IMR-90 (cell line): ENCODE measurements around the gene LGALS4. TPM values are rescaled to one million over a fixed set of nuclear protein-coding genes. Genes with fewer than 3 reads are reported as not detected.

Experiments used
- ATAC-seq: fragments of 200-7000 bp; cut with Tn5 transposase; 2 replicates; pipeline ENCODE4 v1.9.1; 2020; ENCODE audit warnings: low read depth, mild to moderate bottlenecking, moderate library complexity
- BruUV-seq: library from RNA; stranded (reverse); fragments of 400-500 nt; replicated peaks from 2 replicates; lab custom pipeline; 2021; lab: Mats Ljungman, UMichigan
- CTCF ChIA-PET: fragments of 300-600 bp; formaldehyde crosslinking; extraction: SDS; loops from one replicate; lab custom pipeline; 2021; ENCODE audit warnings: antibody characterized with exemption; lab: Yijun Ruan, JAX
- POLR2A ChIA-PET: fragments of 300-600 bp; sonication (Branson Sonifier 250); formaldehyde crosslinking; loops from one replicate; lab custom pipeline; 2022; ENCODE audit warnings: antibody characterized with exemption; ENCODE audit not compliant: unreplicated experiment; lab: Charles Lee
- DNase-seq: peaks from one replicate; pipeline ENCODE4 v3.0.0; 2013
- H2AFZ ChIP-seq: replicated peaks from 2 replicates; pipeline ENCODE3; 2013; ENCODE audit warnings: low read length, mild to moderate bottlenecking; ENCODE audit not compliant: poor library complexity
- H2AK5ac ChIP-seq: 2 replicates; pipeline ENCODE4 v1.6.1; 2013; ENCODE audit warnings: low read depth, low read length, inconsistent platforms
- H2AK9ac ChIP-seq: replicated peaks from 2 replicates; pipeline ENCODE3; 2013; ENCODE audit warnings: mild to moderate bottlenecking, low read depth, low read length, moderate library complexity; ENCODE audit not compliant: poor library complexity
- H2BK120ac ChIP-seq: 2 replicates; pipeline ENCODE4 v1.6.1; 2013; ENCODE audit warnings: low read depth, low read length, inconsistent platforms
- H2BK15ac ChIP-seq: 3 replicates; pipeline ENCODE4 v1.6.1; 2013; ENCODE audit warnings: low read depth, low read length, inconsistent platforms
- H2BK20ac ChIP-seq: 2 replicates; pipeline ENCODE4 v1.6.1; 2013; ENCODE audit warnings: low read depth, mild to moderate bottlenecking, inconsistent platforms, low read length, moderate library complexity
- H2BK5ac ChIP-seq: 2 replicates; pipeline ENCODE4 v1.6.1; 2013; ENCODE audit warnings: mild to moderate bottlenecking, low read depth, low read length, inconsistent platforms; ENCODE audit not compliant: poor library complexity, severe bottlenecking
- H3K14ac ChIP-seq: replicated peaks from 2 replicates; pipeline ENCODE4 v1.6.1; 2013; ENCODE audit warnings: low read depth, low read length, inconsistent platforms
- H3K18ac ChIP-seq: 2 replicates; pipeline ENCODE4 v1.6.1; 2013; ENCODE audit warnings: low read depth, low read length, control low read depth
- H3K23ac ChIP-seq: 2 replicates; pipeline ENCODE4 v1.6.1; 2013; ENCODE audit warnings: low read depth, low read length, inconsistent platforms
- H3K27ac ChIP-seq: 2 replicates; pipeline ENCODE4 v1.5.1; 2013; ENCODE audit warnings: mild to moderate bottlenecking, control low read depth, low read length; ENCODE audit not compliant: insufficient read depth
- H3K27me3 ChIP-seq: 2 replicates; pipeline ENCODE4 v1.6.1; 2013; ENCODE audit warnings: low read length; ENCODE audit not compliant: control insufficient read depth, insufficient read depth
- H3K36me3 ChIP-seq: 2 replicates; pipeline ENCODE4 v1.6.1; 2013; ENCODE audit warnings: low read length, mixed read lengths; ENCODE audit not compliant: control insufficient read depth, insufficient read depth
- H3K4ac ChIP-seq: 2 replicates; pipeline ENCODE4 v1.6.1; 2013; ENCODE audit warnings: low read depth, low read length, inconsistent platforms
- H3K4me1 ChIP-seq: 2 replicates; pipeline ENCODE4 v1.6.1; 2013; ENCODE audit warnings: low read length, mixed read lengths; ENCODE audit not compliant: control insufficient read depth, insufficient read depth
- H3K4me2 ChIP-seq: 2 replicates; pipeline ENCODE4 v1.6.1; 2013; ENCODE audit warnings: low read depth, mild to moderate bottlenecking, control low read depth, low read length, moderate library complexity
- H3K4me3 ChIP-seq: 2 replicates; pipeline ENCODE4 v1.5.1; 2013; ENCODE audit warnings: low read depth, mild to moderate bottlenecking, control low read depth, low read length, moderate library complexity; ENCODE audit not compliant: insufficient read depth
- H3K56ac ChIP-seq: 2 replicates; pipeline ENCODE4 v1.6.1; 2013; ENCODE audit warnings: low read length, inconsistent platforms; ENCODE audit not compliant: insufficient read depth; ENCODE audit errors: extremely low read depth
- H3K79me1 ChIP-seq, 2 experiments: 2 replicates each; pipeline ENCODE4 v1.6.1; 2013; ENCODE audit warnings: low read length in 2 of 2, inconsistent platforms in 1 of 2, low read depth in 1 of 2
- H3K9ac ChIP-seq: 2 replicates; pipeline ENCODE4 v1.6.1; 2013; ENCODE audit warnings: low read depth, low read length, control low read depth
- H3K9me1 ChIP-seq: 2 replicates; pipeline ENCODE4 v1.6.1; 2013; ENCODE audit warnings: low read length, inconsistent platforms; ENCODE audit not compliant: insufficient read depth
- H3K9me3 ChIP-seq: 2 replicates; pipeline ENCODE4 v1.6.1; 2013; ENCODE audit warnings: low read length; ENCODE audit not compliant: control insufficient read depth, insufficient read depth
- H4K20me1 ChIP-seq: 2 replicates; pipeline ENCODE4 v1.6.1; 2013; ENCODE audit warnings: low read length, inconsistent platforms; ENCODE audit not compliant: insufficient read depth
- H4K5ac ChIP-seq: 2 replicates; pipeline ENCODE4 v1.6.1; 2013; ENCODE audit warnings: mild to moderate bottlenecking, low read depth, low read length, control low read depth
- H4K8ac ChIP-seq, 2 experiments: 2 replicates each; pipeline ENCODE4 v1.6.1; 2013; ENCODE audit warnings: low read depth in 2 of 2, low read length in 2 of 2, control low read depth in 1 of 2, inconsistent platforms in 1 of 2
- H4K91ac ChIP-seq: 2 replicates; pipeline ENCODE4 v1.6.1; 2013; ENCODE audit warnings: low read depth, low read length, inconsistent platforms; ENCODE audit not compliant: insufficient read depth
- BHLHE40 ChIP-seq: fragments of 150-350 bp; IDR thresholded peaks from 2 replicates; pipeline ENCODE4 v1.6.1; 2016; ENCODE audit warnings: mild to moderate bottlenecking, low read depth, low read length
- RAD21 ChIP-seq: IDR thresholded peaks from 2 replicates; pipeline ENCODE4 v1.6.1; 2012; ENCODE audit warnings: low read length, improper control_type of control experiment
- RCOR1 ChIP-seq: IDR thresholded peaks from 2 replicates; pipeline ENCODE4 v1.6.1; 2012; ENCODE audit warnings: mild to moderate bottlenecking, low read length, improper control_type of control experiment; ENCODE audit not compliant: insufficient replicate concordance
- WGBS, 2 experiments: methylation state at CpG; one replicate each; pipeline versions ENCODE4 v1.1.5 to v1.1.7; 2013; ENCODE audit warnings: missing lambda C conversion rate in 2 of 2; ENCODE audit not compliant: insufficient read length in 1 of 2; ENCODE audit errors: extremely low coverage in 2 of 2; 5-methylcytosine and 5-hydroxymethylcytosine counted together
- dilution Hi-C: fragments of 300-500 bp; cut with HindIII; formaldehyde crosslinking; loops from one replicate; pipeline ENCODE4 v1.14.3; 2018; ENCODE audit warnings: low sequenced_read_pairs; ENCODE audit not compliant: unreplicated experiment
- in situ Hi-C: fragments of 300-500 bp; cut with MboI; formaldehyde crosslinking; loops from 3 replicates; pipeline ENCODE4 v1.14.3; 2019; ENCODE audit warnings: low sequenced_read_pairs, inconsistent platforms, mixed read lengths
- intact Hi-C: fragments of 100-400 bp; cut with micrococcal nuclease; formaldehyde crosslinking; loops from 2 replicates; pipeline ENCODE4 v1.10.0; 2022
- polyA plus RNA-seq, 3 experiments: library from polyadenylated mRNA; depleted of rRNA; stranded (reverse); fragments of >200 nt; gene quantifications; 2 replicates each; pipeline ENCODE4 v1.2.3, GENCODE V29; 2012; ENCODE audit warnings: low replicate concordance in 1 of 3
- total RNA-seq: library from RNA; depleted of rRNA; stranded (reverse); fragments of >200 nt; gene quantifications from 2 replicates; pipeline ENCODE4 v1.2.3, GENCODE V29; 2012
- TF ChIP-seq, protein P1 (sequence below): conservative IDR thresholded peaks from 2 replicates; pipeline ENCODE4 v1.5.1; 2012; ENCODE audit warnings: mild to moderate bottlenecking, low read depth, low read length, improper control_type of control experiment

Gene LGALS4
- total and polyA plus RNA-seq, 2 of the 4 experiments (the other 2 are of a cell fraction) = 0.29 TPM; not detected in 1

DNA sequence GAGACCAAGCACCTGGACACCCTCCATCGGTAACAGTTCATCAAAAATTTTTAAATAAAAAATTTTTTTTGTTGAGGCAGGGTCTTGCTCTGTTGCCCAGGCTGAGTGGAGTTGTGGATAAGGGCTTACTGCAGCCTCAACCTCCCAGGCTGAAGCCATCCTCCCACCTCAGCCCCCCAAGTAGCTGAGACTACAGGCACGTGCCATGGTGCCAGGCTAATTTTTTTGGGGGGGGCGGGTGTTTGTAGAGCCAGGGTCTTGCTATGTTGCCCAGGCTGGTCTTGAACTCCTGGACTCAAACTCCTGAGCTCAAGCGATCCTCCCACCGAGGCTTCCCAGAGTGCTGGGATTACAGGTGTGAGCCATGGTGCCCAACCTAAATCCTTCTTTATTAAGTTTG, 19.1 kb downstream of the LGALS4 start:
- intact Hi-C loops (no loop called here), dilution Hi-C loops (no loop called here), in situ Hi-C loops (no loop called here)
- Histone ChIP-seq H3K9me1 (peaks cover 3% of the 10 kb centered on the region; the same call in 1 of the 2 replicates), H2BK120ac (no peak overlapping the region), H2BK5ac (no peak overlapping the region), H3K27ac (no peak overlapping the region), H4K8ac (no peak overlapping the region), H2AK5ac (no peak overlapping the region), H3K4me3 (no peak overlapping the region), H3K27me3 (no peaks in the 10 kb centered on the region; the same call in 1 of the 2 replicates), H3K18ac (no peak overlapping the region), H3K23ac (no peak overlapping the region), H3K9ac (no peak overlapping the region), H3K56ac (no peak overlapping the region), H3K14ac (no peak overlapping the region), H2AK9ac (no peak overlapping the region), H3K36me3 (no peaks in the 10 kb centered on the region), H4K91ac (no peak overlapping the region; the same call in none of the 2 replicates), H2AFZ (no peak overlapping the region), H3K4ac (no peak overlapping the region), H4K5ac (no peak overlapping the region), H3K9me3 (no peaks in the 10 kb centered on the region), H3K79me1 (no peaks in the 10 kb centered on the region), H3K4me2 (no peak overlapping the region), H3K4me1 (peaks cover 5% of the 10 kb centered on the region), H2BK15ac (peak overlapping the region; percentile 17; the same call in 1 of the 3 replicates), H4K20me1 (no peaks in the 10 kb centered on the region), H2BK20ac (no peak overlapping the region)
- TF ChIP-seq, protein P1, sequence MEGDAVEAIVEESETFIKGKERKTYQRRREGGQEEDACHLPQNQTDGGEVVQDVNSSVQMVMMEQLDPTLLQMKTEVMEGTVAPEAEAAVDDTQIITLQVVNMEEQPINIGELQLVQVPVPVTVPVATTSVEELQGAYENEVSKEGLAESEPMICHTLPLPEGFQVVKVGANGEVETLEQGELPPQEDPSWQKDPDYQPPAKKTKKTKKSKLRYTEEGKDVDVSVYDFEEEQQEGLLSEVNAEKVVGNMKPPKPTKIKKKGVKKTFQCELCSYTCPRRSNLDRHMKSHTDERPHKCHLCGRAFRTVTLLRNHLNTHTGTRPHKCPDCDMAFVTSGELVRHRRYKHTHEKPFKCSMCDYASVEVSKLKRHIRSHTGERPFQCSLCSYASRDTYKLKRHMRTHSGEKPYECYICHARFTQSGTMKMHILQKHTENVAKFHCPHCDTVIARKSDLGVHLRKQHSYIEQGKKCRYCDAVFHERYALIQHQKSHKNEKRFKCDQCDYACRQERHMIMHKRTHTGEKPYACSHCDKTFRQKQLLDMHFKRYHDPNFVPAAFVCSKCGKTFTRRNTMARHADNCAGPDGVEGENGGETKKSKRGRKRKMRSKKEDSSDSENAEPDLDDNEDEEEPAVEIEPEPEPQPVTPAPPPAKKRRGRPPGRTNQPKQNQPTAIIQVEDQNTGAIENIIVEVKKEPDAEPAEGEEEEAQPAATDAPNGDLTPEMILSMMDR = no peak
- TF ChIP-seq RAD21 (no peak), RCOR1 (no peak), BHLHE40 (no peak)
- no peak for DNase-seq
- WGBS, 2 experiments = 80% methylated on average over 1 of the region's 5 CpGs; no CpG with 5 or more reads in 1 of the 2 experiments
- no TSS peak for BruUV-seq
- ATAC-seq = no peak
- ChIA-PET CTCF (no interaction called here), POLR2A (no interaction called here)
